HG03469 (cell line): Measurements from ENCODE around the gene EGFR.
A peak's percentile ranks its signal among the peaks of the same experiment; 100 is the strongest.

Experiments used
- ATAC-seq: cut with Tn5 transposase; IDR thresholded peaks from one replicate; pipeline ENCODE4 v1.9.1; 2021; ENCODE audit warnings: mild to moderate bottlenecking, moderate library complexity, moderate number of reproducible peaks; ENCODE audit not compliant: unreplicated experiment

EGFR gene

DNA sequence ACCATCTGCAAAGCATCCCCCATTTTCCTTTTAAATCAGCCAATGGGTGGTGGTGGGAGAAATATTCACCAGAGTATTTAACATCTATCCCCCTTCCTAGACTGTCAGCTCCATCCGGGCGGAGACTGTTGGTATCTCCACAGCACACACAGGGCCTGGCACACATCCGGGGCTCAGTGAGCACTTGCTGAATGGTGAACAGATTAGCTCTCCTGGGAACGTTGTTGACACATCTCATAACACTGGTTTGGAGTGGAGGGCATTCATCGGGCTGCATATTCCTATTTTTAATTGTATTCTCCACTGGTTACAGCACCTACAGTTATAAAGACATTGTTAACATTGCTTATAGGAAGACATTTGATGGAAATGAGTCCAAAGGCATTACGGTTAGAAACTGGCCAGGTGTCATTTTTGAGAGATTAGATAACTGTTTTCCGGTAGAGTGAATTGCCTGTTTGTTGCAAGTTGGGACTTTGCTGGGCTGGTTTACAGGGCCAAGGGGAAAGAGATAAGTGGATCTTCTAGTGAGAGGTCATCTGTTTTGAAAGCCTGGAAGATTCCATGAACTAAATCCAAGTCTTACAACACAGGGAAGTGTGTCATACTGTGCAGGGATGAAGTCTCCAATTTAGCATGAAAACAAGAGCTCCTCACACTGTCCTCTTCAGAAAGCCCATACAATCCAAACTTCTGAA, 101.8 kb downstream of the EGFR start:
- no peak for ATAC-seq

DNA sequence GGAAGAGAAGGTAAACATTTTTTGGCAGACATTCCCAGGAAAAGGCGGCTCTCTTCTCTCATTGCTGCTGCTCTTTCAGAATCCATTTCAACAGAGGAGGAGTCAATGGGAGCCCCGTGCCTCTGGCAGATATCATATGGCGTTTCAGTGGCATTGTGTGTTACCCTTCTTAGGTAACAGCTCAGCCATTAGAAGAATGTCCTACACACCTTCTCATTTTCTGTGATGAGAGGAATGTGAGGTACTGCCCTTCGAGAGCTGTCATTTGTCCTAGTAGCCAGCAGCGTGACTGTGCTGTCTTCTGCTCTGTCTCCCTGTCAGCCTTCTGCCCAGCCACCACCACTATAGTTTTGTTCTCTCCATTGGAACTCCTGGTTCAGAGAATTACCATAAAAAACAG, 102.4 kb downstream of the EGFR start:
- ATAC-seq: no peak

DNA sequence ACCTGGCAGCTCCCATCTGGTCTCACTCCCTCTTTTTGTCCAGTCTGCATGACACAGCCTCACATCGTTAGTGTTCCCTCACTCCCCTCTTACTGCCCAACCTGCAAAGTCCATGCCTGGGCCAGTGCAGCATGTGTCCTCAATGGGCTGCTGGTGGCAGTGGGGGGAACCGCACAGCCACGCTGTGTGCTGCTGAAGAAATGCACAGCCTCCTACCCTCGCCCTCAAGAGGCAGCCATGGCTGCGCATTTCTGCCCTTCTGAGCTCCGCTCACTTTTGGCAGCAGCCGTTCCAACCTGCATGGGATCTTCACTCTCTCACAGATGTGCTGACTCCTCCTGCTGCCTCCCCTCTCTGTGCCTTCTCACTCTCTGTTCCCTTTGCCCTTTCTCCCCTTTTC, 103.4 kb downstream of the EGFR start:
- ATAC-seq: no peak

DNA sequence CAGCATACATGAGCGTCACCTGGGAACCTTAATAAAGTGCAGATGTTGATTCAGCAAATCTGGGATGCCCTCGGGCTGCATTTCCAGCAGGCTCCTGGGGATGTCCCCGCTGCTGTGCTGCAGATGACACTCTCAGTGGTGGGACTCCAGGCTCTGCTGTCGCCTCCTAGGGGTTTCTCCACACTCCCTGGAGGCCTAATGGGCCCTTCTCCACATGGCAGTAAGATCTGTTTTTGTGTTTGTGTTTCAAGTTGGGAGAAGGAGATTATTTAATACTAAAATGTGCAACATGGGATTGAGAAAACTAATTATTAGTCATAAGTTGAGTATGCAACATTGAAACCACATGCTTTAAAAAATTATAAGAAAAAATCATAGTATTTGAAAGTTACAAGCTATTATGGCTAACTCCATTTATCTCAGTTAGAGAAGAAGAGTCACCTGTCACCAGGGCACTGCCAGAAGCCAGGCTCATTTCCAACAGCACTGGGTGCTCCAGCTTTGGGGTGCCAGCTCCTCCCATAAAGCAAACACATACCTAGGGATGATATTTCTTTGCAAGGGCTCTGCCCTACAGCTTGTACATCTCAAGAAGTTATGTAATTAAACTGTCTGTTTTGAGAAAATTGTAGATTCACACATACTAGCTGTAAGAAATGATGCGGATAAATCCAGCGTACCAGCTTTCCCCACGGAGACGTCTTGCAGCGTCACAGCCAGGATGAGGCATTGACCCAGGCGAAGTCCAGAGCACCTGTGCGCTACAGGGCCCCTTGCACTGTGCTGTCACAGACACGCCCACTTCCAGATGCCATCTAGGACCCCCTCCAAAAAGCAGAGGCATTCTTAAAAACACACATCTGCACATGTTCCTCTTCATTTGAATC, 106.4 kb downstream of the EGFR start:
- ATAC-seq: no peak

DNA sequence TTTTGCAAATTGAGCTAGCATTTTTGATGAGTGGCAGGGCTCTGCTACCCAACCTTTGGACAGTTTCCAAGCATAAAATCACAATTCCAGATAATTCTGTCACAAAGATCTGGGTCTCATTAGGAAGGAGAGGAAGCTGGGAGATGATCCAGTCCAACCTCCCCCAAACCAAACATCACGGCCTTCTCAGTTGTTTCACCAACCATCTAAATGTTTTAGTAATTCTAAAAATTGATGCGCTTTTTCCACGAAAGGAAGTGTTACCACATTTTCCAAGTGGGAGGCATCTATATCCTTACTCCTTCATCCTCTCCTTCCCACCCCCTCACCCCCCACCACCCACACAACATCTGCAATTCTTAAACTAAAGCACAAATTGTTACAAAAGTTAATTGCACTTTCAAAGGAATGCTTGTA, 108.3 kb downstream of the EGFR start:
- ATAC-seq: no peak

DNA sequence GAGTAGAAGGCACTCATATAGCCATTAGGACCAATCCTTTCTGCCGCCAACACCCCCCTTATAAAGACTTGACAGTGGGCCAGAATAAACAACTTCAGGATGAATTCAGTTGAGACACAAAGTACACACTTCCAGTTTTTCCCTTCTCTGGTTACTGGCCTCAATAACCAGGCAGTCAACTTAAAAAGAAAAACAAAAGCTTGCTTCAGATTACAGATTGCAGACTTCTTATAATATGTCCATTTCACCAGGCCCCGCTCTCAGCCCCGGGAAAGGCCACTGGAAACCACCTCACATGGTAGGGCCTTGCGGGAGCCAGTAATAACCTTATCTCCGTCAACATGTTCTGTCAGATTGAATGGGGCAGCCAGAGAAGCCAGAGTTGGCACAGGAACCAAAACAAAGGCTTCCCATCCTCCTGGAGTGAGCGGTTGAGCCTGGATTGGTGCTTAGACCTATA, 108.8 kb downstream of the EGFR start:
- no peak for ATAC-seq

DNA sequence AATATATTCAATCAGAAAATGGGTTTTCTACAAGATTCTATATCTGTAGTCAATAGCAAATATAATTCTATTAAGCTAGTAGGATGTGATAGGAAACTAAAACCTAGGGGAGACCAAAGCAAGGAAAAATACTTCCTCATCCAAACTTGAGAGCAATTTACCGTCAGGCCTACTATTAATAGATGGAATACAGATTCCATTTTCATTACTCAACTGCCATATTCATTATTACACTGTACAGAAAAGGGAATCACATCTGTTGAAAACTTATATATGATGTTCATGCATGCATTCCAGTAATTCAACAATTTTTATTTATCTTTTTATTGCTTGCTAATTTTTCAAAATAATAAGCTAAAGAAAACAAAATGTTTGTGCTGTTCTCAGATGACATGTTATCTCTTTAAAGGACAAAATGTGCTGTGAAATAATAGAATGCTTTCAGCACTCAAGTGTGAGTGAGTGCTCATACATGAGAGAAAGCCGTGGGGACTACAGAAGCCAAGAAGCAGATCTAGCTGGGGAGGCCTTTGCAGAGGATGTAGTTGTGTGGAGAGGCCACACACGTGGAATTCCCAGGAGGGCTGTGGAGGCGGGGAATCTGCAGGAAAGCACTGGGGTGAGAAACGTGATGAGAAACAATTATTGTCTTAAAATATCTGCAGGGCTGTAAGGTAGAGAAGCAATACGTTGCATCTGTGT, 110.0 kb downstream of the EGFR start:
- no peak for ATAC-seq

DNA sequence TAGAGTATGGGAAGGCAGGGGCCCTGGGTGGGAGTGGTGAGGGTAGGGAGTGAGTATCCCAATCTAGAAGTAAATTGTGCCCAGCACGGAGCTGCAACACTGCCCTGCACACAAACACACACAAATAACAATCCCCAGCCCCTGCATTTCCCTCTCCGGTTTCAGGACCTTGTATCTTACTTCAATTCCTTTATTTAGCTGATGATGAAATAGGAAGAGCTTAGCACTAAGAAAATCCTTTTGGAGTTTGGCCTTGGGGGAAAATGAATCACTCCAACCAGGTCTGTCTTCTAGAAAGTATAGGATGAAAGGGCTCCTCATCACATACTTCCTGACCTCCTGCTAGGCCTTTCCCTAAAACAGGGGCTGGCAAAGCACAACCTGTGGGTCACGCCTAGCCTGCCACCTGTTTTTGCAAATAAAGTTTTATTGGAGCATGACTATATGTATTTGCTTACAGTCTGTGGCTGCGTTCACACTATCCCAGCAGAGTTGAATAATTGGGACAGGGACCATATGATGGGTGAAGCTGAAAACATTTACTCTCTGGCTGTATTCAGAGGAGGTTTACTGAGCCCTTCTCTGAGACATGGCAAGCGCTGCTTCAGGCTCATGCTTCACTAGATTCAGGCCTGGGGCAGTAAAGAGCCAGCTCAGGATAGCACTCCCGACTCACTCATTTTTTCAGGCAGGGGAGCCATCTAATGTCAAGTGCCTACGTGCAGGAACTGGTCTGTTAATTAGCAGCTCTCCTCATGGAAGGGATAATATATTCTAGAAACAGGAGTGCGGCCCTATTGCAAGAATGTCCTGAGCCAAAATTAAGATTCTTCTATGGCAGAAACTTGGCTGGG, 111.0 kb downstream of the EGFR start:
- ATAC-seq: no peak

DNA sequence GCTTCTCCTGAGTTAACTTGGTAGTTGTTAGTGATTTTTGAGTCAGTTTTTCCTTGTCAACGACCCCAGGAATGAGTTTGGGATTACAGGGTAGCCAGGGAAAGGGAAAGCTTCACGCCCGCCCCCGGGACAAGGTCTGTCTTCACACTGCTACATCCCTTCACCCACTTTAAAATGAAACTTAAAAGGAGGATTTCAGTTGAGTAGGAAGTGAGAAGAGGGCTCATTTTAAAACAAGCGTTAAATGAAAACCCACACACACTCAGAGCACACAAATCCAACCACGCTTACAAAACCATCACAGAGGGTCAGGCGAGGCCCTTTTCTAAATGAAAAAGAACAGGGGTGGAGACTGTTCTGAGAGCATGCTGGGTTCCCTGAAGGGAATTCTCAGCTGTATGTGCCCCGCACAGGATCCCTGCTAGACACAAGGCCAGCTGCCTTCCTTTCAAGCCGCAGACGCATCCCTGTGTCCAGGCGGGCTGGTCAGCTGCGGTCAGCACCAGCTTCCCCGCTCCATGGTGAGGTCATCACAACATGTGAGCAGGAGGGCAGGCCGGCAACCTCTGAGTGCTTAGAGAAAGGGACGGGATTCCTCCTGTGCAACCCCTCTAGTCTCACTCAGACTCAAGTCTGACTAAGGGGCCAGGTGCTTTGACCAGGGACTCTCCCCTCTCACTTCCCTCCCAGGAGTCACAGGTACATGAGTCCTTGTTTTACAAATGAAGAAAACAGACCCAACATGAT, 111.8 kb downstream of the EGFR start:
- no peak for ATAC-seq

DNA sequence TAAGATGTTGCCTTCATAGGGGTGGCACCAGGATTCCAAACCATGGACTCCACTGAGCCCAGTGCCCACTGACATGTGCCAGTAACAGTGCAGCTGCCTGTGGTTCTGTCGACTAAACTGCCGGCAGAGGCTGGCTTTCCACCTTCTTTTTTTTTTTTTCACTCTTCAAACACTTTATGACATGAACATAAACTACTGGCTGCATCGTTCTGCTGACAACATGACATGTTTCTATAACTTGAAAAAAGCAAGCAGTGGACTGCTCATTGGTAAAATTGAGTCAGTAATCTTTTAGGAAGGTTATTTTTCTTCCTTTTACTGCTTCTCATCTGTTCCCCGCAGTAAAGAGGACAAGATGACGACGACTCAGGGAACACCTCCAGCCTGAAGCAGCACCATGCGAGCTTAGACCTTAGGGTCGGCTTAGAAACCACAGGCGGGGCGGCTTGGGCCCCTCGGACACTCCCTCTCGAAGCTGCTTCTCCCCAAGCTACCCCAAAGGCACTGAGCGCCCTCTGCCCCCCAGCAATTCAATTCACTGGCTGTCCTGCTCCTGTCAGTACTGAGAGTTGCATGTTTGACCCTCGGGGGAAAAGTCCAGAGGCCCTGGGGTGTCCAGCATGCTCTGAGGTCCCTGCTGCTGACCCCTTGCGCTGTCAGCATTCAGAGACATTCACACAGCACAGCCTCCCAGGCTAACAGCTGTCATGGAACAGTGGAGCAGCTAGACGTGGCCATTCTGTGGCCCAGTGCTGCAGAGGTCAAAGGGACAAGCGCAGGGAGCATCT, 112.5 kb downstream of the EGFR start:
- no peak for ATAC-seq

DNA sequence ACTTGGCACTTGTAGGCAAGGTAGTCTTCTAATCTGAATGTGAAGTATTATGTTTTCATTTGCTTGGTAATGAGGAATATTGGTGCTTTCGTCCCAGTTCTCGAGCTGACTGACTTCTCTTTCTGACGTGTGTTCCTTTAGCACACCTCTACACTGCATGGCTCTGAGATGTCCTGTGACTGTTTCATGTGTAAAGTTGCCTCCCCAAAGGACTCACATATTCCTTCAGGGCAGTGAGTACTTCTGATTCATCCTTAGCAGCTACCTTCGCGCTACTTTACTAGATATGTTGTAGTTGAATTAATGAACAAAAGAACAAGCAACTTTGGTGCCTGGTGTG, 113.7 kb downstream of the EGFR start:
- ATAC-seq: no peak

DNA sequence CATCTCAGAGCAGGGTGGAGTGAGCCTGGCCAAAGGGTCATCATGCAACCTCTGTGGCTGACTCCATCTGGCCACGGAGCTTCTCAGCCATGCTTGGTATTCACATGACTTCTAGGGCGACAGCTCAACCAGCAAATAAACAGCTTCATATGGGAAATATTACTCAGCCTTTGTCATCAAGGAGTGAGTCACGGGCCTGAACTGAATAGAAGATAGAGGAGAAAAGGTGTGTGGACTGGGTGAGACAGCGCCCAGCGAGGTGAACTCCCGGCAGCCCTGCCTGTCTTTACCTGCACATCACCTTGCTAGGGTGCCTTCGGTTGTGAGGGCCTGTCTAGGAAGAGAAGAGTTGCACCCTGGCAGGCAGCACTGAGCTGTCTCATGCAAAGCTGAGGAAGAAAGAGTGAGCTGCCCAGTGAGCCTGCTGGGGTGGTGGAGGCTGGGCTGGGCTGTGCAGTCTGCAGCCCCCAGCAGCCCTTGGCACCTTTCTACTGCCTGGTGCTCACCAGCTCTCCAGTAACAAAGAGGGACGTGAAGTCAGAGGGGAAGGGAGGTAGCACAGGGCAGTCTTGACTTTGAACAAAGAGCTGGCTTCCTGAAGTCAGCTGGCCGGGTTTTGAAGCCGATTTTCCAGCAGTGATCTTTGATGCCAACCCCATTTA, 114.2 kb downstream of the EGFR start:
- peak; percentile 54 for ATAC-seq

DNA sequence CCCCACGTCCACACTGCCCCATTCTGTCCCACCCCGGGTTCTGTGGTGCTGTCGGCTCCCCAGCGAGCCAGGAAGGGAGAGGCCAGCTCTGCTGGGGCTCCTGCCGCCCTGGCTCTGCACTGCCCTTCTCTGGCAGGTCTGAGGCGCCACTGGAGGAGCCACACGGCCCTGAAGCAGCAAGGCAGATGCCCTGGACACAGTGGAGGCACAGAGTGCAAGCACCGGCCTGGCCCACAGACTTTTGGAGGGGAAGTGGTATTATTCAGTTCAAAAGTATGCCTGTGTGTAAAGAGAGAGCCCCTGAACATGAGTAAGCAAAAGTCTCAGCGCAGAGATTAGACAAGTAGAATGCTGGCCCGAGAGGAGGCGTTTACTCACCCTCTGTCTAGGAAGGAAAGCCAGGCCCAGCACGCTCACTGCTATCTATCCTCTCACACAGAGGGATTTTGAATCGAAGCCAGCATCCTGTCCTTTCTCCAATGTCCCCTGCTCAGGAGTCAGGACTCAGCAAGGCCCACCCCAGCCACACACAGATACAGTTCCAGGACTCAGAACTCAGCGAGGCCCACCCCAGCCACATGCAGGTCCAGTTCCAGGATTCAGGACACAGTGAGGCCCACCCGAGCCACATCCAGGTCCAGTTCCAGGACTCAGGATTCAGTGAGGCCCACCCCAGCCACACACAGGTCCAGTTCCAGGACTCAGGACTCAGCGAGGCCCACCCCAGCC, 115.0 kb downstream of the EGFR start:
- ATAC-seq: no peak

DNA sequence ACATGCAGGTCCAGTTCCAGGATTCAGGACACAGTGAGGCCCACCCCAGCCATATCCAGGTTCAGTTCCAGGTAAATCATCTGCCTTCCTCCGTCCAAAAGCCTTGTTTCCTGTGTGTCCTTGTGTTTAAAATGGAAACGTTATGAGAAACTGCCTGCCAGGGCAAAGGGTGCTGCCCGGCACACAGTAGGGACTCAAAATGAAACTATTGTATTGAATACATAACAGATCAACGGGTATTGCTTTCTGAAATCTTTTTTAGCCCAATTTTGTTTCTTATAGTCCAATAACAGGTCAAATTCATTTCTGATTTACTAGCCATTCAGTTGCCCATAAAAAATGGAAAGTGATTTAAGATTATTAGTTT, 115.5 kb downstream of the EGFR start:
- ATAC-seq: no peak

DNA sequence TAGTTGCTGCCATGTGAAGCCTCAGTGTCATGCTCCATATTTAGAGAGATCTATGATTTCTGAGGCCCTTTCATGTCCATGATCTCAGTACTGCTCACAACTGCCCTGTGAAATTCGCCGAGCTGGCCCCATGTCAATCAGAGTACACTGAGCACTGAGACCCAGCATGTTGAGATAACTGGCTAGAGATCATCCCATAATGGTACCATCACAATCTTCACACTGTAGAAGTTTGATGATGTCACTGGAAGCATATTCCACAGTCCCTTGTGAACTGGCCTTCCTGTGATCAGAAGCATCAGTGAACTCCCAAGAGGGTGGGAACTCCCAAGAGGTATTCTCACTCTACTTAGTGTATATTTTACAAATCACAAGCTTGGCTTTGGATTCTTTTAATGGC, 116.0 kb downstream of the EGFR start:
- ATAC-seq: no peak

DNA sequence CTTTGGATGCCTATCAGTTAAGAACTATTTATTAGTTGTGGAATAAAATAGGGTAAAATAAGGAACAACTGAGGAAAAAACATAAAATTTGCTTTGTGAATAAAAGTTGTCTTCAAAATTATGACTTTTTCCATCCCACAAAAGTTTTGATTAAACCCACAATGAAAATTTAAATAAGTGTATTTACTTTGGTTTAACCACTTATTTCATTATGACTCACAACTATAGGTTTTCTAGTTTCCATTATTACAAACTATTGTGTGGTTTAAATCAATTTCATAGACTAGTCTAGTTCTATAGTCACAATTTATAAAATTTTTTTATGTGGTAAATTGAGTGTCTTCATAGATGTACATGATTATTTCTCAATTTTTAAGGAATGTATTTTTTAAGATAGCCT, 116.6 kb downstream of the EGFR start:
- ATAC-seq: no peak

DNA sequence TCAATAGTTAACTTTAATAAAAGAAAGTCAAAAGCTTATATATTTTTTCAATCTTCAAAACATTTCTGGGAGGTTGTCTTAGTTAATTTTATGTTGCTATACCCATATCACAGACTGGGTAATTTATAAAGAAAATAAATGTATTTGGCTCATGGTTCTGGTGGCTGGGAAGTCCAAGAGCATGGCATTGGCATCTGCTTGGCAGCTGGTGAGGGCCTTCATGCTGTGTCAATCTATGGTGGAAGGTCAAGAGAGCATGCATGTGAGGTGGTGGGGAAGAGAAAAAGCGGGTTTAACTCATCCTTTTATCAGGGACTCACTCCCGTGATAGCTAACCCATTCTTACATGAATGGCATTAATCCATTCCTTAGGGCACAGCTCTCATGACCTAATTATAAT, 119.8 kb downstream of the EGFR start:
- ATAC-seq: no peak

DNA sequence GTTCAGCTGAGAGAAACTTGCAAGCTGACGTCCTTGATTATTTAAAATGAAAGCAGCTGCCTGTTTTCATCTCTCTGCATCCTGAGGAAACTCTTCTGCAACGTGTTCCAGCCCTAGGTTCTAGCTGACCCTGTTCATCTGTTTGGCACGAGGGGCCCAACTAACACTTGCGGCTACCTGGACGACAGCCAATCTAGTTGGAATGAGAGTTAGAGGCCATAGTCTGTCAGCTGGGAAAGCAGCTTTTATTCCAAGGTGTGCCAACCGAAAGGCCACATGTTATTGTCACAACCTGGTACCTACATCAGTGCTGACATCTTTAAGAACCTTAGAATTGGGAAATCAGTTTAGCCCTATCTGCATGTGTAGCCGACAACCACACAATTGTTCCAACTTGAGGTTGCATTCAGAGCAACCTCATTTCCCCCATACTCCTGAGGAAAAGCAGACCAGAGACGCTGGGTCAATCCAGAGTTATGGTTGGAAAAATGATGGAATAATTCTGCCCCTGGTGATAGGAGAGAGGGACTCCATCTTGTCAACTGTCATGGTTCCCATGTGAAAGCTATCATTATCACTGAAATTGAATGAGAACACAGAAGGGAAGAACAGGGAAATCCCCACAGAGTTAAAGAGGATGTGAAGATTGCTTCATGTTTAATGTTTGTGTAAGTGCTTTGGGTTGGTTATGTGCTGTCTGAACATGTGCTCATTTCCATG, 121.6 kb downstream of the EGFR start:
- peak; percentile 99 for ATAC-seq
